Measurements from ENCODE around the gene CHI3L2. TPM values are rescaled to one million over a fixed set of nuclear protein-coding genes. Genes with fewer than 3 reads are reported as not detected.

Gene CHI3L2
- total and polyA plus RNA-seq, 3 donors from 2014 or later: 0.55 to 5.0 (median 4.3) TPM

DNA sequence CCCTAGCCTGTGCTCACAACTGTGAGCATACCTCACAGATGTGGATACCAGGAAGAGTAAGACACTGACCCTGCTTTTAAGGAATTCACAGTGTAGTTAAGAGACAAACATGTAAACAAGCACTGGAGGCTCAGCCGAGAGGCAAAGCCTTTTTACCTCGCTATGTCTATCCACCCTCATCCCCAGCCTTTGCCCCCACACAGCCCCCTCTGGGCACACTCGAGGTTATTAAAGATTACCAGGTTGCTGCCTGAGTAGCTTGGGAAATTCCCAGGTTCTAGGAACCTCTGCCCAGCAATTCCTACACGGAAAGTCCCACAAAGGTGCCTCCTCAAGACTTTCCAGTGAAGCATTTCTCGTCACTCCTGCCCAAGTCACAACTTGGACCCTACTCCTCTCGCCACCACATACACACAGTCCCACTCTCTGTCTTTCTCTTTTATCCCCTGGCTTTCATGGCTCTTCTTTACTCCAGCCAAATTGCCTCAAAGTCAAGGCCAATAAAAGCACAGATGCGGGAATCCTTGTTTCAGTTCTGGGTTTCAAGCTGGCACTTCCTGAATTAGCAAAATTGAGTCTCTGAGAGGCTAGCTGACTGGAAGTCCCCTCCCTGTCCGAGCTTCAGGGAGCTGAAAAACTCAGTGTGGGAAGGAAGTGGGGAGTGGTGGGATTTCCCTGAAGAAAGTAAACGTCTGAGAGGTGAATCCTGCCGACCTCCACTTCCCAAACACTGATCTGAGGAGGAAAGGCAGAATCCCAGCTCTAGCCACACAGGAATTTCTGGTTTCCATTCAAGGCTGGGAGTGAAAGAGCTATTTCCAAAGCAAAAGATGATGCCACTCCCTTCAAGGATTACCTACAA lies 34.6 kb upstream of the CHI3L2 start:
- Histone ChIP-seq H3K36me3 (ENCODE audit: low read depth, missing control alignments) (no peaks in the 10 kb centered on the region), H3K4me3 (no peak overlapping the region), H3K4me1 (peaks cover 14% of the 10 kb centered on the region), H3K27me3 (no peaks in the 10 kb centered on the region), H3K9me3 (no peaks in the 10 kb centered on the region), H3K27ac (peak overlapping the region in 1 of 2 donors; percentile 45)
- DNase-seq: no peak
- intact Hi-C loops (cut with DNase I; ENCODE audit: low total_unique reads): no loop called here
- WGBS, 2 donors: 38 to 45% methylated on average over 10 of the region's 10 CpGs
- TF ChIP-seq, protein P1, sequence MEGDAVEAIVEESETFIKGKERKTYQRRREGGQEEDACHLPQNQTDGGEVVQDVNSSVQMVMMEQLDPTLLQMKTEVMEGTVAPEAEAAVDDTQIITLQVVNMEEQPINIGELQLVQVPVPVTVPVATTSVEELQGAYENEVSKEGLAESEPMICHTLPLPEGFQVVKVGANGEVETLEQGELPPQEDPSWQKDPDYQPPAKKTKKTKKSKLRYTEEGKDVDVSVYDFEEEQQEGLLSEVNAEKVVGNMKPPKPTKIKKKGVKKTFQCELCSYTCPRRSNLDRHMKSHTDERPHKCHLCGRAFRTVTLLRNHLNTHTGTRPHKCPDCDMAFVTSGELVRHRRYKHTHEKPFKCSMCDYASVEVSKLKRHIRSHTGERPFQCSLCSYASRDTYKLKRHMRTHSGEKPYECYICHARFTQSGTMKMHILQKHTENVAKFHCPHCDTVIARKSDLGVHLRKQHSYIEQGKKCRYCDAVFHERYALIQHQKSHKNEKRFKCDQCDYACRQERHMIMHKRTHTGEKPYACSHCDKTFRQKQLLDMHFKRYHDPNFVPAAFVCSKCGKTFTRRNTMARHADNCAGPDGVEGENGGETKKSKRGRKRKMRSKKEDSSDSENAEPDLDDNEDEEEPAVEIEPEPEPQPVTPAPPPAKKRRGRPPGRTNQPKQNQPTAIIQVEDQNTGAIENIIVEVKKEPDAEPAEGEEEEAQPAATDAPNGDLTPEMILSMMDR (IDR thresholded peaks at IDR 0.05): no peak
- TF ChIP-seq POLR2A (IDR thresholded peaks at IDR 0.05): no peak

DNA sequence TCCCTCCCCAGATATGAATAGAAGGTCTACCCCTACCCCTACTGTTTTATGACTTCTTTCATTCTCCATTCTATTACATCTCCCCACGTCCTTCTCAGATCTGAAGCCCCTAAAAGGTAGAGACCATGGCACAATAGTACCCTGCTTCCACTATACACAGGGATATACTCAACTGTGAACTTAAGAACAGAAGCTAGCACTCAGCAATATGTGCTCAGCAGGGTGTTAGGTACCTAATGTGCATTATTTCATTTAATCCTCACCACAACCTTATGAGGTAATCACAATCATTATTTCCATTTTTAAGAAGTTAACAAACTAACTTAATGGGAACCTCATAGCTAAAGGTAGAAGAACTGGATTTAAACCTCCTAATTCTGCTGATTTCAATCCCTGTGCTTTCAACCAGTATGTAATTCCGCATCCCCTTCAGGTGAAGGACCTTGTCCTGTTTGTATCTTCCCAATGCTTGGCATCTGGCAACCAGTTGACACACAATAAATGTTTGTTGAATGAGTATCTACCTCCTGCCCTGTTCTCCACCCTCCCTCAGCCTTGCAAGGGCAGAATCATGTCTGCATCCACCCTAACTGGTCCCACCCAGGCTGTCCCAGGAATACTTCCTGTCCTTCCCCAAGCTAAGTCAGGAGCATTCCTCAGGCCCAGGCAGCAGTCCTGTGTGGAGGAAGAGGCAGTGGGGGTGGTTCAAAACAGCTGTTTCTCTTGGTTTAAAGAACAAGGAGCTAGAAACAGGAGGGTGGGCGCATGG lies 33.6 kb upstream of the CHI3L2 start:
- Histone ChIP-seq H3K4me3 (no peak overlapping the region), H3K36me3 (ENCODE audit: low read depth, missing control alignments) (no peaks in the 10 kb centered on the region), H3K27me3 (no peaks in the 10 kb centered on the region), H3K4me1 (peaks cover 14% of the 10 kb centered on the region), H3K9me3 (no peaks in the 10 kb centered on the region), H3K27ac (no peak overlapping the region)
- no peak for DNase-seq
- intact Hi-C loops (cut with DNase I; ENCODE audit: low total_unique reads): no loop called here
- no peak for TF ChIP-seq POLR2A (IDR thresholded peaks at IDR 0.05)
- TF ChIP-seq, protein P1 (IDR thresholded peaks at IDR 0.05): no peak
- 90 to 96% methylated on average over 3 of the region's 3 CpGs for WGBS, 2 donors

DNA sequence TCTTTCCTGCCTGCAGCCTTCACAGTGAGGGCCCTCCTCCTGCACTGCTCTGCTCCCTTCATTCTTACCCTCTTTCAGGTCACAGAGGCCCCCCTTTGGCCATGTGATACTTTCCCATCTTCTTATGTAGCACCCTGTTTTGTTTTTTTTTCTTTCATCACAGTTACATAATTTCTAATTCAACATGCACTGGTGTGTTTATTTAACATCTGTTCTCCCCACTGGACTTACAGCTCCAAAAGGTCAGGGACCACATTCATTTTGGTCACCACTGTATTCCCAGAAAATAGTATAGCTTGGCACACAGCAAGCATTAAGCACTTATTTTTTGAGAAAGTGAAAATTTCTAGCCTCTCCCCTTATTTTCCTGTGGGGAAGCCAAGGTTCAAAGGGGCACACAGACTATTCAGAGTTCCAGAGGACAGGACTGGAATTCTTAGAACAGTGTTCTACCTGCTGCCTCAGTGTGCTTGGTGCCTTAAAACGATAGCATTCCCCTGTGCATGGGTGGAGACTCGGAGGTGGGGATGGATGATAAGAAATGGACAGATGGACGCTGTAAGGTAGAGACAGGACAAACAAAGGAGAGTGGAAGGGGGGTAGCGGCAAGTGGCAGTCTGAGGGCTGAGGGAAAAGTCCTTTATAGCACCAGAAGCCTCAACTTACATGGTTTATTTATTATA lies 32.4 kb upstream of the CHI3L2 start:
- Histone ChIP-seq H3K27me3 (no peaks in the 10 kb centered on the region), H3K9me3 (no peaks in the 10 kb centered on the region), H3K36me3 (ENCODE audit: low read depth, missing control alignments) (no peaks in the 10 kb centered on the region), H3K4me3 (no peak overlapping the region), H3K27ac (no peak overlapping the region), H3K4me1 (peaks cover 14% of the 10 kb centered on the region)
- intact Hi-C loops (cut with DNase I; ENCODE audit: low total_unique reads): no loop called here
- no peak for TF ChIP-seq POLR2A (IDR thresholded peaks at IDR 0.05)
- TF ChIP-seq, protein P1 (IDR thresholded peaks at IDR 0.05): no peak
- 71 to 75% methylated on average over 4 of the region's 4 CpGs for WGBS, 2 donors
- no peak for DNase-seq

DNA sequence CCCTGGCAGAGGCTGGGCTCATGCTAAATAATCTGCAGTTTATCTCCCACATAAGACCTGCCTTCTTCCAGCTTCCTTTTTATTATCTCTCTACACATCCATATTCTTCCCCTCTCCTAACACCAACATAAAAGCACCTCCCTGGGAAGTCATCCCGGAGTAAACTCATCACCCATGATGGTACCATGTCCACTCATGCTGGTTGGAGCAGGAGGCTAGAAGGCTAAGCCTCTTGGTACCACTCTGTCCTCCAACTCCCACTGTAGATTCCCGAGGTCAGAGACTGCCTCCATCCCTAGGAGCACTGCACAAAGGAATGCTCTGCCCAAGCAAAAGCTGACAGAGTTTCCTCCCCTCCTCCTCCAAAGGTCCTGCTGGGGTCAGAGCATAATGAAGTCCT lies 31.3 kb upstream of the CHI3L2 start:
- H3K27me3 ChIP-seq: no peaks in the 10 kb centered on the region
- intact Hi-C loops (cut with DNase I; ENCODE audit: low total_unique reads): no loop called here
- H3K27ac ChIP-seq: no peak overlapping the region
- H3K4me3 ChIP-seq: no peak overlapping the region
- 82 to 89% methylated on average over 2 of the region's 2 CpGs for WGBS, 2 donors
- TF ChIP-seq POLR2A (IDR thresholded peaks at IDR 0.05): no peak
- TF ChIP-seq, protein P1 (IDR thresholded peaks at IDR 0.05): no peak
- no peaks in the 10 kb centered on the region for H3K9me3 ChIP-seq
- H3K4me1 ChIP-seq: peaks cover 14% of the 10 kb centered on the region
- no peak for DNase-seq
- no peaks in the 10 kb centered on the region for H3K36me3 ChIP-seq (ENCODE audit: low read depth, missing control alignments)
